Activated CD4-positive, alpha-beta T cell treated with anti-CD3 and anti-CD28 coated beads for 1 hour (primary cell): ENCODE data around the gene TMEM154.

ENCODE experiments used
- DNase-seq: peaks from one replicate; pipeline ENCODE4 v3.0.0-alpha.2; 2020

The TMEM154 gene

GRCh38 chr4:152620218-152620617 is 59.6 kb downstream of the TMEM154 start:
- DNase-seq: no peak

- DNase-seq: no peak
Measured at GRCh38 chr4:152619556-152619955, 60.2 kb downstream of the TMEM154 start.

- no peak for DNase-seq
Measured at GRCh38 chr4:152618971-152619370, 60.8 kb downstream of the TMEM154 start.

- DNase-seq: no peak
Measured at GRCh38 chr4:152616804-152617203, 63.0 kb downstream of the TMEM154 start.

GRCh38 chr4:152613841-152614721 is 65.7 kb downstream of the TMEM154 start:
- no peak for DNase-seq

GRCh38 chr4:152613351-152613750 is 66.4 kb downstream of the TMEM154 start:
- no peak for DNase-seq

- DNase-seq: no peak
Measured at GRCh38 chr4:152610131-152610530, 69.7 kb downstream of the TMEM154 start.

- DNase-seq: no peak
Measured at GRCh38 chr4:152609481-152609880, 70.3 kb downstream of the TMEM154 start.

- DNase-seq: no peak
Measured at GRCh38 chr4:152607178-152607577, 72.6 kb downstream of the TMEM154 start.

GRCh38 chr4:152606753-152607152 is 73.0 kb downstream of the TMEM154 start:
- no peak for DNase-seq

GRCh38 chr4:152605641-152606335 is 74.0 kb downstream of the TMEM154 start:
- DNase-seq: no peak

- no peak for DNase-seq
Measured at GRCh38 chr4:152605031-152605430, 74.8 kb downstream of the TMEM154 start.

- no peak for DNase-seq
Measured at GRCh38 chr4:152601156-152601555, 78.6 kb downstream of the TMEM154 start.

GRCh38 chr4:152599636-152600035 is 80.2 kb downstream of the TMEM154 start:
- no peak for DNase-seq

- no peak for DNase-seq
Measured at GRCh38 chr4:152599095-152599494, 80.7 kb downstream of the TMEM154 start.

GRCh38 chr4:152598454-152598853 is 81.3 kb downstream of the TMEM154 start:
- no peak for DNase-seq

- DNase-seq: no peak
Measured at GRCh38 chr4:152594978-152595925, 84.5 kb downstream of the TMEM154 start.

- DNase-seq: no peak
Measured at GRCh38 chr4:152594057-152594456, 85.7 kb downstream of the TMEM154 start.

GRCh38 chr4:152591876-152592275 is 87.9 kb downstream of the TMEM154 start:
- DNase-seq: no peak

- DNase-seq: no peak
Measured at GRCh38 chr4:152591396-152591795, 88.4 kb downstream of the TMEM154 start.

GRCh38 chr4:152590179-152591031 is 89.4 kb downstream of the TMEM154 start:
- DNase-seq: no peak

GRCh38 chr4:152588869-152589268 is 90.9 kb downstream of the TMEM154 start:
- no peak for DNase-seq
